HCT116 (cell line): ENCODE data around the gene UBAP1L. TPM values are rescaled to one million over a fixed set of nuclear protein-coding genes. Genes with fewer than 3 reads are reported as not detected.

Experiments used
- ATAC-seq: fragments of 200-7000 bp; cut with Tn5 transposase; 2 replicates; pipeline ENCODE4 v1.9.1; 2020; ENCODE audit warnings: mild to moderate bottlenecking, moderate library complexity
- BruUV-seq: library from RNA; stranded (reverse); fragments of 400-500 nt; replicated peaks from 2 replicates; lab custom pipeline; 2021; lab: Mats Ljungman, UMichigan
- CTCF ChIA-PET: fragments of 300-600 bp; sonication (Branson Sonifier 250); formaldehyde crosslinking; loops from one replicate; lab custom pipeline; 2021; ENCODE audit warnings: antibody characterized with exemption; lab: Charles Lee
- POLR2A ChIA-PET: fragments of 300-600, 350-600 bp; sonication (Branson Sonifier 250); formaldehyde crosslinking; loops from one replicate; lab custom pipeline; 2021; ENCODE audit warnings: antibody characterized with exemption; lab: Charles Lee
- RAD21 ChIA-PET, 2 experiments: fragments of 300-600 bp; sonication (Branson Sonifier 250); formaldehyde crosslinking; loops; one replicate each; lab custom pipeline; 2023; ENCODE audit warnings: low total read pairs in 2 of 2; ENCODE audit not compliant: uncharacterized antibody in 2 of 2, unreplicated experiment in 2 of 2, low non-redundant PET in 1 of 2; lab: Charles Lee
- DNase-seq: peaks from one replicate; pipeline ENCODE4 v3.0.0-alpha.2; 2010; ENCODE audit warnings: low read depth, low spot score
- H2AFZ ChIP-seq: fragments of 200-600 bp; shearing (Covaris generic), sonication (generic); 2 replicates; pipeline ENCODE4 v1.6.1; 2017; ENCODE audit warnings: low read depth, mixed run types, mixed read lengths, antibody characterized with exemption, low read length; ENCODE audit not compliant: poor library complexity, severe bottlenecking
- H3K27ac ChIP-seq: 2 replicates; pipeline ENCODE4 v1.5.1; 2012; ENCODE audit warnings: low read depth, low read length
- H3K27me3 ChIP-seq: fragments of 200-600 bp; sonication (generic); 2 replicates; pipeline ENCODE4 v1.6.1; 2016; ENCODE audit warnings: mixed run types, low read length, mixed read lengths; ENCODE audit not compliant: insufficient read depth
- H3K36me3 ChIP-seq, 2 experiments: fragments of 200-500 bp in 1 of 2; fragments of 200-600 bp in 1 of 2; sonication (Bioruptor generic) in 1 of 2; sonication (generic) in 1 of 2; 2 replicates each; pipeline versions ENCODE4 v1.5.1 to v1.6.1; 2014 to 2016; ENCODE audit warnings: low read length in 2 of 2, inconsistent platforms in 1 of 2, mixed read lengths in 1 of 2, mixed run types in 1 of 2; ENCODE audit not compliant: insufficient read depth in 2 of 2, control insufficient read depth in 1 of 2
- H3K4me1 ChIP-seq, 2 experiments: fragments of 200-600 bp in 1 of 2; sonication (generic) in 1 of 2; 2 replicates each; pipeline versions ENCODE4 v1.5.1 to v1.6.1; 2012 to 2017; ENCODE audit warnings: low read length in 2 of 2, inconsistent platforms in 1 of 2, mild to moderate bottlenecking in 1 of 2, mixed read lengths in 1 of 2, mixed run types in 1 of 2, moderate library complexity in 1 of 2; ENCODE audit not compliant: insufficient read depth in 2 of 2, control insufficient read depth in 1 of 2
- H3K4me2 ChIP-seq: fragments of 200-600 bp; sonication (generic); 2 replicates; pipeline ENCODE4 v1.6.1; 2017; ENCODE audit warnings: mixed run types, low read length, mixed read lengths
- H3K4me3 ChIP-seq, 2 experiments: fragments of 200-600 bp in 1 of 2; sonication (generic) in 1 of 2; replicated peaks in 1 of 2; 2 replicates each; pipeline ENCODE4 v1.5.1; 2011 to 2016; ENCODE audit warnings: low read length in 2 of 2, control low read depth in 1 of 2, low read depth in 1 of 2, mild to moderate bottlenecking in 1 of 2, mixed read lengths in 1 of 2, mixed run types in 1 of 2
- H3K79me2 ChIP-seq: fragments of 200-600 bp; sonication (generic); 2 replicates; pipeline ENCODE4 v1.6.1; 2017; ENCODE audit warnings: mild to moderate bottlenecking, mixed run types, low read length, moderate library complexity, mixed read lengths; ENCODE audit not compliant: insufficient read depth
- H3K9ac ChIP-seq: fragments of 200-600 bp; sonication (generic); 2 replicates; pipeline ENCODE4 v1.6.1; 2016; ENCODE audit warnings: low read length, mixed read lengths
- H3K9me2 ChIP-seq: fragments of 200-600 bp; sonication (generic), shearing (Covaris generic); 2 replicates; pipeline ENCODE4 v1.6.1; 2017; ENCODE audit warnings: mixed run types, mild to moderate bottlenecking, moderate library complexity; ENCODE audit not compliant: insufficient read depth
- H3K9me3 ChIP-seq, 2 experiments: fragments of 200-500 bp in 1 of 2; fragments of 200-600 bp in 1 of 2; sonication (Bioruptor generic) in 1 of 2; sonication (generic) in 1 of 2; 2 replicates each; pipeline ENCODE4 v1.6.1; 2014 to 2017; ENCODE audit warnings: low read length in 2 of 2, mixed read lengths in 2 of 2, inconsistent platforms in 1 of 2, low read depth in 1 of 2, mild to moderate bottlenecking in 1 of 2, mixed run types in 1 of 2, moderate library complexity in 1 of 2; ENCODE audit not compliant: control insufficient read depth in 1 of 2, insufficient read depth in 1 of 2
- H4K20me1 ChIP-seq: fragments of 200-600 bp; sonication (generic), shearing (Covaris generic); 2 replicates; pipeline ENCODE4 v1.6.1; 2017; ENCODE audit warnings: mixed run types, mild to moderate bottlenecking, moderate library complexity; ENCODE audit not compliant: insufficient read depth
- EGR1 ChIP-seq: IDR thresholded peaks from 2 replicates; pipeline ENCODE4 v1.6.1; 2012; ENCODE audit warnings: low read depth
- EZH2phosphoT487 ChIP-seq: fragments of 200-600 bp; IDR thresholded peaks from 2 replicates; pipeline ENCODE4 v1.6.1; 2018; ENCODE audit warnings: antibody characterized with exemption, borderline replicate concordance
- JUND ChIP-seq: IDR thresholded peaks from 2 replicates; pipeline ENCODE4 v1.6.1; 2012
- RAD21 ChIP-seq: IDR thresholded peaks from 2 replicates; pipeline ENCODE4 v1.6.1; 2012; ENCODE audit warnings: low read depth, mild to moderate bottlenecking
- REST ChIP-seq: IDR thresholded peaks from 2 replicates; pipeline ENCODE4 v1.6.1; 2012; ENCODE audit warnings: low read depth
- TCF7L2 ChIP-seq: IDR thresholded peaks from 2 replicates; pipeline ENCODE4 v1.7.0; 2011; ENCODE audit warnings: borderline replicate concordance, inconsistent platforms; ENCODE audit not compliant: insufficient read depth, insufficient read length; ENCODE audit errors: extremely low read depth
- intact Hi-C: fragments of 100-400 bp; cut with micrococcal nuclease; formaldehyde crosslinking; loops from 2 replicates; pipeline ENCODE4 v1.10.0; 2022
- total RNA-seq: library from RNA; stranded (reverse); gene quantifications from one replicate; pipeline ENCODE4 v1.2.1, GENCODE V29; 2021; ENCODE audit not compliant: unreplicated experiment
- TF ChIP-seq, protein P1 (sequence below), 3 experiments: fragments of 200-600 bp in 1 of 3; sonication (generic) in 1 of 3; IDR thresholded peaks in 2 of 3; conservative IDR thresholded peaks in 1 of 3; 2 replicates each; pipeline ENCODE4 v1.5.1; 2012 to 2017; ENCODE audit warnings: low read depth in 2 of 3, low read length in 2 of 3, antibody characterized with exemption in 1 of 3, borderline replicate concordance in 1 of 3, control low read depth in 1 of 3, mild to moderate bottlenecking in 1 of 3, mixed read lengths in 1 of 3, mixed run types in 1 of 3, moderate library complexity in 1 of 3; ENCODE audit not compliant: insufficient read depth in 1 of 3

UBAP1L gene
- total RNA-seq, 1 experiment from 2014 or later, result 4.0 TPM

GRCh38 chr15:65088643-65089021 lies 26.4 kb downstream of the UBAP1L start:
- Histone ChIP-seq H3K27me3 (peaks cover 1% of the 10 kb centered on the region; the same call in 1 of the 2 replicates), H3K79me2 (no peaks in the 10 kb centered on the region), H3K9me2 (no peaks in the 10 kb centered on the region), H3K9ac (no peak overlapping the region), H4K20me1 (no peaks in the 10 kb centered on the region), H3K36me3 (no peaks in the 10 kb centered on the region), H3K9me3 (no peaks in the 10 kb centered on the region), H2AFZ (no peak overlapping the region), H3K4me2 (no peak overlapping the region), H3K4me1 (no peaks in the 10 kb centered on the region), H3K27ac (no peak overlapping the region), H3K4me3 (no peak overlapping the region)
- BruUV-seq, result no TSS peak
- ChIA-PET RAD21 (no interaction called here), POLR2A (no interaction called here), CTCF (no interaction called here)
- no peak for ATAC-seq
- TF ChIP-seq TCF7L2, result no peak
- no peak for TF ChIP-seq RAD21
- TF ChIP-seq, protein P1, sequence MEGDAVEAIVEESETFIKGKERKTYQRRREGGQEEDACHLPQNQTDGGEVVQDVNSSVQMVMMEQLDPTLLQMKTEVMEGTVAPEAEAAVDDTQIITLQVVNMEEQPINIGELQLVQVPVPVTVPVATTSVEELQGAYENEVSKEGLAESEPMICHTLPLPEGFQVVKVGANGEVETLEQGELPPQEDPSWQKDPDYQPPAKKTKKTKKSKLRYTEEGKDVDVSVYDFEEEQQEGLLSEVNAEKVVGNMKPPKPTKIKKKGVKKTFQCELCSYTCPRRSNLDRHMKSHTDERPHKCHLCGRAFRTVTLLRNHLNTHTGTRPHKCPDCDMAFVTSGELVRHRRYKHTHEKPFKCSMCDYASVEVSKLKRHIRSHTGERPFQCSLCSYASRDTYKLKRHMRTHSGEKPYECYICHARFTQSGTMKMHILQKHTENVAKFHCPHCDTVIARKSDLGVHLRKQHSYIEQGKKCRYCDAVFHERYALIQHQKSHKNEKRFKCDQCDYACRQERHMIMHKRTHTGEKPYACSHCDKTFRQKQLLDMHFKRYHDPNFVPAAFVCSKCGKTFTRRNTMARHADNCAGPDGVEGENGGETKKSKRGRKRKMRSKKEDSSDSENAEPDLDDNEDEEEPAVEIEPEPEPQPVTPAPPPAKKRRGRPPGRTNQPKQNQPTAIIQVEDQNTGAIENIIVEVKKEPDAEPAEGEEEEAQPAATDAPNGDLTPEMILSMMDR (IDR thresholded peaks at IDR 0.05 in 2 of 3, conservative IDR thresholded peaks at IDR 0.05 in 1 of 3; ENCODE audit: borderline replicate concordance in 1 of 3, insufficient read depth in 1 of 3, low read depth in 2 of 3, low read length in 2 of 3), result no peak
- no peak for TF ChIP-seq JUND
- no peak for TF ChIP-seq EZH2phosphoT487
- no peak for TF ChIP-seq REST
- no peak for TF ChIP-seq EGR1
- intact Hi-C loops, result no loop called here
- no peak for DNase-seq
